Medulla oblongata (tissue), 1 donor: ENCODE data around the gene HSD17B7.

Experiments used
- DNase-seq: peaks from one replicate; pipeline ENCODE4 v3.0.0-alpha.2; 2015; ENCODE audit errors: extremely low spot score

HSD17B7 gene

DNA sequence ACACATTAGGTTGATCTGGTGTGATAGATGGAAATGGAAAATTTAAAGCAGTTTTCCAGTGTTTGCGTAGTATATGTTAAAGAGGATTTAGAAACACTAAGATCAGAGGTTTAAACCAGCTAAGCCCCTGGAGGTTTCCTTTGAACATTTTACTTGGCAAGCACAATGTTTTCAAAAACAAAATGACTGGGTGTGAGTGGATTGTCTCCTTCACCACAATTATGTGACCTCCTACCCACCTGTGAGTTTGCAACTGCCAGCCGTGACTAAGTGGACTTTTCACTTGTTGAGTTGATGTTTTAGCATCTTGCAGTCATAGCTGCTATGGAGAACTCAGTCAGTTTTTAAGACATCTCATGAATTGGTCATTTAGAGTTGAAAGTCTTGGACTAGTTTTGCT lies 65.8 kb downstream of the HSD17B7 start:
- no peak for DNase-seq

GRCh38 chr1:162857850-162858249 lies 67.3 kb downstream of the HSD17B7 start:
- DNase-seq = no peak

DNA sequence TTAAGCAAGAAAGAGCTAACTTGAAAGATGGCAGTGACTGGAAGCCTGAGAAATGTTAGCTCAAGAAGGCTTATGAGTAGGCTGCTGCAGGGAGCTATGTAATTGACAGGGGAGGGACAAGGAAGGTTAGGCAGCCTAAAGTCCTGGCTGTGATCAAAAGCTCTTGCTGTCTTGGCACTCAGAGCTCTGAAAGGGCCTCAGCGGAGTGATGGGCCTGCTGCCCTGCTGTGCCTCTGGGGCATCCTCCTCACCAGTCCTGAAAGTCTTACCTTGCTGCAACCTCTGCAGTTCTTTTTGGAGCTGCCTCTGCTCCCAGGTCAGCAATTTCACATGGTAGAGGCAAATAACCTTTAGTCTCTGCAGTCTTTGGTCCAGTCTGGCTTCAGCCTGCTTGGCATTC lies 68.7 kb downstream of the HSD17B7 start:
- DNase-seq = no peak

- peak; percentile 38 for DNase-seq
Measured at GRCh38 chr1:162861101-162861500, 70.6 kb downstream of the HSD17B7 start, which contains the start of gene CCDC190. CCDC190 (minus strand) TSS chr1:162861175; CDS start chr1:162859646, 1,529 bp downstream.

DNA sequence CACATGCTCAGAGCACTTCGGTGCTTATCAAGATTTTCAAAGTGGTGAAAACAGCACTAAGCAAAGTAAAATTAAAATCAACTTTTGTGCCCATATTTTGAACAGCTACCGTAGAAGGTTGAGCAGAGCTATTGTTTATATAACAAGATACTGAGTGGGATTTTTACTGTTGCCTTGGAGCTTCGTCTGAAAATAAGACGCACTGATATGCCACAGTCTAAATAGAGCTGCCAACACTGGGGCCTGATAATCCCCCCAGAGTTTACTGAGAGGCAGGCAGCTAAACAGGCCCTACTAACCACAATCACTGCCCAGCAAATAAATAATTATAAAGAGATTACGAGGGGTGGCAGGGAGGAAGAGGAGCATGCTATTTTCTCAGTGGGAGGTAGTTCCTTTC lies 71.1 kb downstream of the HSD17B7 start:
- no peak for DNase-seq
